OCI-M2 (cell line): ENCODE data around the gene SLK.

Source experiments
- DNase-seq: peaks from one replicate; lab custom pipeline; 2025; ENCODE audit not compliant: unreplicated experiment; lab: John Stamatoyannopoulos, UW

The SLK gene

GRCh38 chr10:104032144-104032775, 65.3 kb downstream of the SLK start:
- DNase-seq: no peak

DNA sequence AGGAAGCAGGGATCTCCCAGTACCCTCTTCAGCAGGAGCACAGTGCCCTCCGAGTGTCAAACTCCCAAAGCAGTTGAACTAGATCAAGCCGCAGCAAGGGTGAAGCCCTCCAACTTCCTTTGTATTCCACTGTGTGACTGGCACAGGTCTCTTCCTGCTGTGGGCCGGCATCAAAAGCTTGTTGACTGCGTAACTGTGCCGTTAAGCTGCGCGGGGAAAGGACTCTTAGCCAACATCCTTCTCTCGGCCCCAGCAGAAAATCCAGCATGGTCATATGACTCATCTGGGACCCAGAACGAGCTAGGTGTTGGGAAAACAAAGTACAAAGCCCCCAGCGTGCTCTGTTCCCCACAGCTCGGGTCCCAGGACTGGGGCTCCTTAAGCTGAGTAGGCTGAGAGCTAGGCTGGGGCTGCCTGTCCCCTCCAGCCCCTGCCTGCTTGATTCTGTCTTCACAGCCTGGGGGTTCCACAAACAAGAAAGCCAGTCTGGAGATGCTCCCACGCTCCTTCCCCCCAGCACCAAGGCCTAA, 66.5 kb downstream of the SLK start:
- DNase-seq: no peak

DNA sequence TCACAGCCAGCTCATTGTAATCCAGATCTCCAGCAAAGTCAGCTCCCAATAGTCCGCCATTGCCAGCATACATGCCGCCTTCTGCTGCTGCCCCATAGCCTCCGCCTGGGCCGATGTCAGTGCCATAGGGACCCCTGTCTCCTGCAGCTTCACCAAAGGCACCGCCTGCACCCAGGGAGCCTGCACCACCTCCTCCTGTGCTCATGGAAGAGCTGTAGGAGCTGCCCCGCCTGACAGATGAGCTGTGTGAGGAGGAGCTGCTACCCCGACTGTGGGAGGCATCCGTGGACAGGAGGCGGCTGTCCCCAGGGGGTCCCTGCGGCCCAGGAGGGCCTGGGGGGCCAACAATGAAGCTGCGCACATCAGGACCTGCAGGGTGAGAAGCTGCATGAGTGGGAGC, 67.0 kb downstream of the SLK start:
- DNase-seq: no peak

- no peak for DNase-seq
Measured at GRCh38 chr10:104034401-104035193, 67.7 kb downstream of the SLK start.

DNA sequence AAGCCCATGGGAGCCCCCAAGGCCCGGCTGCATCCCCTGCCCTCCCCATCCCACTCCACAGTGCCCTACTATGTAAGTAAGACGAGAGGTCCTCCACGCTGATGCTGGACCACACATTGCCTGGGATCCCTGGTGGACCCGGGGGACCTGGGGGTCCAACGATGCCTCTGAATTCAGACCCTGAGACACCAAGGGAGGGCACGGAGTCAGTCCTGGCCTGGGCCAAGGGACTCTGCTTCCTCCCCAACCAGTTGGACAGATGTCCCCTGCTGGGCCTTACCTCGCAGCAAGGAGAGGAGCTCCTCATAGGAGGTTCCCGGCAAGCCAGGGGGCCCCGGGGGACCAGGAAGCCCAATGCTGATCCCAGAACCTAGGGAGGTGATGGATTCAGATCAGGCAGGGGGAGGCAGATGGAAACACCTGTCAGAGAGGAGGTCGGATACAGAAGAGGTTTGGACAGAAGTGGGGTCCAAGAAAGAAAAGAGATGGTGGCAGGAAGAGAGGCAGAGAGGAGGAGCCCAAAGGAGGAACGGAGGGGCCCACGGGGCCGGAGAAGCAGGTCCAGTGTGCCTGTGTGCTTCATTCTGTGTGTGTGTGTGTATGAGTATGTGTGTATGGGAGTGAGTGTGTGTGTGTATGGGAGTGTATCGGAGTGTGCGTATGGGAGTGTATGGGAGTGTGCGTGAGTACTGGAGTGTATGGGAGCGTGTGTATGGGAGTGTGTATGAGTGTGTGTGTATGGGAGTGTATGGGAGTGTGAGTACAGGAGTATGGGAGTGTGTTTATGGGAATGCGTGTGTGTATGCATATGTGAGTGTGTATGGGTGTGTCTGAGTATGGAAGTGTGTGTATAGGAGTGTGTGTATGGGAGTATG, 68.5 kb downstream of the SLK start:
- no peak for DNase-seq

DNA sequence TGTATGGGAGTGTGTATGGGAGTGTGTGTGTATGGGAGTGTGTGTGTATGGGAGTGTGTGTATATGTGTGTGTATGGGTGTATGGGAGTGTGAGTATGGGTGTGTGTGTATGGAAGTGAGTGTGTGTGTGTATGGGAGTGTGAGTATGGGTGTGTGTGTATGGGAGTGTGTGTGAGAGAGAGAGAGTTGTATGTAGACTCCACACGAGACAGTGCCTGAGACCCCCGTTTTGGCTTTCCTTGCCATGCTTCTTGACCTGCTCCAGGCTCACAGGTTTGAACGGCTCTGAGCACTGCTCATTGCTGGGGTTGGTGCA, 69.1 kb downstream of the SLK start:
- no peak for DNase-seq

DNA sequence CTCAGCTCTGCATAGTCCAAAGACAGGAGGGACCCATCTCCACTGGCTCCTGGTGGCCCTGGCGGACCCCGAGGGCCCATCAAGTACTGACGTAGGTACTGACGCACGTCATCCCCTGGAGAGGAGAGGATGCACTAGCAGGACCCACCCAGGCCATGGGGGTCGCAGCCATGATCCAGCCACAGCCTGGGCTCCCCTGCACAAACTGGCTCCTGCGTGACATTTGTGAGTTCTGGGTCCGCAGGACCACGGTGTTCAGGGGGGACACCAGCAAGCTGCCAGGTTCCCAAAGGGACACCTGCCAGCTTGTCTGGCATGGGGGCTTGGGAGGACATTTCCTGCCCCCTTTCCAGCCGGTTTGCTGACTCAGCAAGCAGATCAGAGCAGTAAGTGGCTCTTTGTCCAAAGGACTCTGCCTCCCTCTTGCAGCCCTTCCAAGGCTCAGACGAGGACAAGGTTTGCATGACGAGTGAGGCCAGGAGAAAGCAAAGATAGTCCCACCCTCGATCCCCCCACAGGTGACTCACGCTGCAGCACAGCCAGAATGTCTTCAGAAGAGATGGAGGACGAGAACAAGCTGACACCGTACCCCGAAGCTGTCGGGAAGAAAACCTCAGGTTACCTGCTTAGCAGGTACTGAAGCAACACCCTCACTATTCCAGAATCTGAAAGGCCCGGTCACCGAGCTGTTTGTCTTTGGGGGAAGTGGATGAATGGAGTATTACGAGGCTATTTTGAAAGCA, 69.7 kb downstream of the SLK start:
- no peak for DNase-seq

GRCh38 chr10:104037261-104037951, 70.5 kb downstream of the SLK start:
- DNase-seq: no peak

DNA sequence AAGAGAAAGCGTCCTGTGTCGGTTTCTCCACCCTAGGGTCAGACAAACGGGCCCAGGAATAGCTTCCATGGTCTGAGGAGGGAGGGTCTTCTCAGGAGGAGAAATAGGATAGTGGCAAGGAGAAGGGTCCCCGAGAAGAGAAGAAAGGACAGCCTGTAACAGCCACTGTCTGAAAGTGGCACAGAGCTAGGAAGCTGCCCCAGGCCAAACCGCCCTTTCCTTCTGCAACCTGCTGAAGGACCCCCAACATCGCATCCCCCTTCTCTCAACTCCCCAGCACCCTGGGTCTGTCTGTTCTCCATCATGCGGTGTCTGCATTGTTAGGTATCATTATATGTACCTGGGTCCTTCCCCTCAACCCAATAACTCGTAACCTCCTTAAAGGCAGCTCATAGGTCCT, 71.6 kb downstream of the SLK start:
- DNase-seq: no peak

- no peak for DNase-seq
Measured at GRCh38 chr10:104038958-104039752, 72.2 kb downstream of the SLK start.

GRCh38 chr10:104040382-104040781, 73.4 kb downstream of the SLK start:
- no peak for DNase-seq

GRCh38 chr10:104040862-104041789, 74.2 kb downstream of the SLK start:
- no peak for DNase-seq

DNA sequence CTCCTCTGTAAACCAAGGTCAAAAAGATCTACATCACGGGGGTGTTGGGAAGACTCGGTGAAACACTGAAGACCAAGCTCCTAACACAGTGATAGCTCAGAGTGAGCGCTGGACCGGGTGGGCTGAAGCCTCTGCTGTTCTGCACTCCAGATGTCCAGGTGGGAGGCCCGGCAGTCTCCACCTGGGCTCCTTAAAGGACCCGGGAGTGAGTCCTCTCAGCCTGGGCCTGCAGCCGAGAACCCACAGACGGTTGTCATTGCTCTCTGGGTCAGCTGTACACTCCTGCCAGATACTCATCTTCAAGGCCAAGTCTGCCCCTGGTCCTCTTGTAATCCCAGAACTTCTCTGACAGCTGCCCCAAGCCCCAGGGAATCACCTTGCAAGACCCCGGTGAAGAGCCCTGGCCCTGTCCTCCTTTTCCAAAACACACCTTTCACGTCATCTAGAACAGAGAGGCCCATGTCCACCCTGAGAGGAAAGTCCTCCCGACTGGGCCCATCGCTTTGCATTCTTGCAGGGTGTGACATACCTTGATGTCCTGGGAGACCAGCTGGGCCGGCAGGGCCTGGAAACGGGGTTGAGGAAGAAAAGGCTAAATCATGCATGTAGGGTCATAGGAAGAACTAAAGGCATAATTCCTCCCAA, 75.1 kb downstream of the SLK start:
- no peak for DNase-seq

DNA sequence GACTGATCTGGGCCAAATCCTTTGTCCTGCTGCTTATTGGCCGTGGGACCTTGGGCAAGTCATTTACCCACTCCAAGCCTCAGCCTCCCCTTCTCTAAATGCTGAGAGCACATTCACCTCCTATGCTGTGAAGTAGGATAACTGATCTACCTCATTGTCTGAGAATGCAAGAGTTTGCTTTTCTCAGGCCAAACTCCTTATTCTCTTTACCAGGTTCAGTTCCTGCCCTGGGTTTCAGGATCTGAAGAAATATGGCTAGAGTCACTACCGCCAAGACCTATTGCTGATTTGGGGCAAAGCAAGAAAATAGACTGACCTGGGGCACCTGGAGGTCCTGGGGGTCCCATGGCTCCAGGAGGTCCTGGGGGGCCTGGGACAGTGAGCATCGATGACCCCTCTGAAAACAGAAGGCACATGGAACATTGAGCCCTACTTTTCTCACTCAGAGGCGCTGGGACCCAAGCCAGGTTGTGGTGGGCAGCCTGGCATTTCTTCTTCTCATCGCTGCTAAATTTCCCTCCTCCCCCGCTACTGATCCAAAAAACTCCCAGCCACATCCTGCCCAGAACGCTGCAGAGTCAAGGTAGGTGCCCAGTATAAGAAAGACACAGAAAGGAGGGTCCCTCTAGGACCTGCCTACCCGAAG, 76.4 kb downstream of the SLK start:
- no peak for DNase-seq

GRCh38 chr10:104043854-104044253, 76.9 kb downstream of the SLK start:
- no peak for DNase-seq

- DNase-seq: no peak
Measured at GRCh38 chr10:104045151-104046089, 78.5 kb downstream of the SLK start.
